ENCODE results near the gene B9D2. TPM values are rescaled to one million over a fixed set of nuclear protein-coding genes. Genes with fewer than 3 reads are reported as not detected.

Gene B9D2
- total RNA-seq, 1 donor from 2014 or later: 5.9 TPM

GRCh38 chr19:41362143-41362847, 1.7 kb downstream of the B9D2 start:
- H2AFZ ChIP-seq (ENCODE audit: low read depth, low read length): no peak overlapping the region
- H3K4me3 ChIP-seq (ENCODE audit: insufficient read depth, low read depth, low read length): no peak overlapping the region
- H3K4me3 Mint-ChIP-seq (ENCODE audit: unreplicated experiment): peak overlapping the region; percentile 93
- H3K4me2 ChIP-seq (ENCODE audit: low read length): no peak overlapping the region
- H3K79me2 ChIP-seq (ENCODE audit: insufficient read depth, low read length): peaks cover 26% of the 10 kb centered on the region
- no peaks in the 10 kb centered on the region for H3K27me3 ChIP-seq (ENCODE audit: insufficient read depth, low read length)
- H3K4me1 ChIP-seq (ENCODE audit: insufficient read depth, low read length): peaks cover 11% of the 10 kb centered on the region
- peaks cover 7% of the 10 kb centered on the region for H3K36me3 Mint-ChIP-seq (ENCODE audit: low read depth, unreplicated experiment)
- H3K27ac ChIP-seq (ENCODE audit: low read depth, low read length): no peak overlapping the region
- H3K27ac Mint-ChIP-seq (ENCODE audit: unreplicated experiment): no peak overlapping the region
- H4K20me1 ChIP-seq (ENCODE audit: insufficient read depth, low read length): no peaks in the 10 kb centered on the region
- no peaks in the 10 kb centered on the region for H3K9me3 ChIP-seq (ENCODE audit: insufficient read depth, low read depth, low read length)
- H3K4me1 Mint-ChIP-seq (ENCODE audit: low read depth, unreplicated experiment): peaks cover 5% of the 10 kb centered on the region
- TF ChIP-seq CTCF (IDR thresholded peaks at IDR 0.05; ENCODE audit: insufficient read depth, low read depth, low read length) (no peak), EZH2 (IDR thresholded peaks at IDR 0.05; ENCODE audit: insufficient read depth, low read length) (no peak)
- DNase-seq (ENCODE audit: low read depth) (no peak), FAIRE-seq (no peak)
- H3K9ac ChIP-seq (ENCODE audit: low read length): no peak overlapping the region
- H3K36me3 ChIP-seq (ENCODE audit: insufficient read depth, low read length): no peaks in the 10 kb centered on the region
- H3K9me3 Mint-ChIP-seq (ENCODE audit: unreplicated experiment): no peaks in the 10 kb centered on the region
- H3K27me3 Mint-ChIP-seq (ENCODE audit: low read depth, unreplicated experiment): no peaks in the 10 kb centered on the region

- FAIRE-seq (no peak), DNase-seq (ENCODE audit: low read depth) (no peak)
- Mint-ChIP-seq H3K4me3 (ENCODE audit: unreplicated experiment) (no peak overlapping the region), H3K9me3 (ENCODE audit: unreplicated experiment) (no peaks in the 10 kb centered on the region), H3K27me3 (ENCODE audit: low read depth, unreplicated experiment) (no peaks in the 10 kb centered on the region), H3K36me3 (ENCODE audit: low read depth, unreplicated experiment) (peaks cover 20% of the 10 kb centered on the region), H3K4me1 (ENCODE audit: low read depth, unreplicated experiment) (no peaks in the 10 kb centered on the region), H3K27ac (ENCODE audit: unreplicated experiment) (no peak overlapping the region)
- Histone ChIP-seq H3K36me3 (ENCODE audit: insufficient read depth, low read length) (no peaks in the 10 kb centered on the region), H3K27ac (ENCODE audit: low read depth, low read length) (no peak overlapping the region), H3K79me2 (ENCODE audit: insufficient read depth, low read length) (peaks cover 11% of the 10 kb centered on the region), H3K4me2 (ENCODE audit: low read length) (no peak overlapping the region), H4K20me1 (ENCODE audit: insufficient read depth, low read length) (peaks cover 4% of the 10 kb centered on the region), H3K4me3 (ENCODE audit: insufficient read depth, low read depth, low read length) (no peak overlapping the region), H3K9ac (ENCODE audit: low read length) (no peak overlapping the region), H2AFZ (ENCODE audit: low read depth, low read length) (no peak overlapping the region), H3K27me3 (ENCODE audit: insufficient read depth, low read length) (no peaks in the 10 kb centered on the region), H3K9me3 (ENCODE audit: insufficient read depth, low read depth, low read length) (no peaks in the 10 kb centered on the region), H3K4me1 (ENCODE audit: insufficient read depth, low read length) (peaks cover 10% of the 10 kb centered on the region)
- TF ChIP-seq CTCF (IDR thresholded peaks at IDR 0.05; ENCODE audit: insufficient read depth, low read depth, low read length): no peak
- TF ChIP-seq EZH2 (IDR thresholded peaks at IDR 0.05; ENCODE audit: insufficient read depth, low read length): no peak
Observed at GRCh38 chr19:41359741-41360140, 4.2 kb downstream of the B9D2 start.

- H3K4me1 Mint-ChIP-seq (ENCODE audit: low read depth, unreplicated experiment): peaks cover 2% of the 10 kb centered on the region
- H4K20me1 ChIP-seq (ENCODE audit: insufficient read depth, low read length): peaks cover 10% of the 10 kb centered on the region
- no peaks in the 10 kb centered on the region for H3K36me3 ChIP-seq (ENCODE audit: insufficient read depth, low read length)
- H3K4me3 ChIP-seq (ENCODE audit: insufficient read depth, low read depth, low read length): no peak overlapping the region
- H2AFZ ChIP-seq (ENCODE audit: low read depth, low read length): no peak overlapping the region
- FAIRE-seq (no peak), DNase-seq (ENCODE audit: low read depth) (no peak)
- no peak overlapping the region for H3K27ac ChIP-seq (ENCODE audit: low read depth, low read length)
- H3K27ac Mint-ChIP-seq (ENCODE audit: unreplicated experiment): no peak overlapping the region
- no peaks in the 10 kb centered on the region for H3K9me3 Mint-ChIP-seq (ENCODE audit: unreplicated experiment)
- peaks cover 8% of the 10 kb centered on the region for H3K79me2 ChIP-seq (ENCODE audit: insufficient read depth, low read length)
- TF ChIP-seq CTCF (IDR thresholded peaks at IDR 0.05; ENCODE audit: insufficient read depth, low read depth, low read length) (no peak), EZH2 (IDR thresholded peaks at IDR 0.05; ENCODE audit: insufficient read depth, low read length) (no peak)
- H3K4me2 ChIP-seq (ENCODE audit: low read length): no peak overlapping the region
- peaks cover 4% of the 10 kb centered on the region for H3K4me1 ChIP-seq (ENCODE audit: insufficient read depth, low read length)
- no peaks in the 10 kb centered on the region for H3K27me3 Mint-ChIP-seq (ENCODE audit: low read depth, unreplicated experiment)
- no peaks in the 10 kb centered on the region for H3K27me3 ChIP-seq (ENCODE audit: insufficient read depth, low read length)
- H3K9me3 ChIP-seq (ENCODE audit: insufficient read depth, low read depth, low read length): no peaks in the 10 kb centered on the region
- H3K9ac ChIP-seq (ENCODE audit: low read length): no peak overlapping the region
- no peak overlapping the region for H3K4me3 Mint-ChIP-seq (ENCODE audit: unreplicated experiment)
- H3K36me3 Mint-ChIP-seq (ENCODE audit: low read depth, unreplicated experiment): peaks cover 22% of the 10 kb centered on the region
Observed at GRCh38 chr19:41357746-41358145, 6.2 kb downstream of the B9D2 start.
